HG03460 (cell line): ENCODE results near the gene ALDH9A1.
"Not testable (repeated sequence)": the region's sequence is repeated elsewhere in the genome, so short reads cannot be mapped to it uniquely, and the experiment has no call there.

Source experiments
- ATAC-seq: cut with Tn5 transposase; IDR thresholded peaks from one replicate; pipeline ENCODE4 v1.9.1; 2021; ENCODE audit not compliant: unreplicated experiment

ALDH9A1 gene

DNA sequence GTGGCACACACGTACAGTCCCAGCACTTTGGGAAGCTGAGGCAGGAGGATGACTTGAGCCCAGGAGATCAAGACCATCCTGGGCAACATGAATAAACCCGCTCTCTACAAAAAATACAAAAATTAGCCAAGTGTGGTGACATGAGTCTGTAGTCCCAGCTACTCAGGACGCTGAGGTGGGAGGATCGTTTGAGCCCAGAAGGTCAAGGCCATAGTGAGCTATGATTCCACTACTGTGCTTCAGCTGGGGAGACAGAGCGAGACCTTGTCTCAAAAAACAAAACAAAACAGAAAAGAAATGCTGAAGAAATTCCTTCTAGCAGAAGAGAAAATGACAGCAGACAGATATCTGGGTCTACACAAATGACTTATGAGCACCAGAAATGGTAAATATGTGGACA lies 10.3 kb downstream of the ALDH9A1 start:
- no peak for ATAC-seq

DNA sequence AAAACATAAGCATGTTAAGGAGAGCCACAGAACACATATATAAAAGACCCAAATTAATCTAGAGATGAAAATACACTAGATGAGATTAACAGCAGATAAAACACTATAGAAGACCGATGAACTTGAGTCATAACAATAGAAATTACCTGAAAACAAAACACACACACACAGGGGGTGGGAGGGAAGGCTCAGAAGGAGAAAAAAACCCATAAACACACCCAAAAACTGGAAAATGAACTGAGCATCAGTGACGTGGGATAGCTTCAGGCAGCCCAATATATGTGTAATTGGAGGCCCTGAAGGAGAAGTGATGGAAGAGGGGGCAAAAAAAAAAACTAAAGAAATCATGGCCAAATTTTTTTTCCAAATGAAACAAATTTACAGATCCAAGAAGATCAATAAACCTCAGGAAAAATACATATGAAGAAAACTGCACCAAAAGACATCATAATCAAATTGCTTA lies 11.4 kb downstream of the ALDH9A1 start:
- no peak for ATAC-seq

DNA sequence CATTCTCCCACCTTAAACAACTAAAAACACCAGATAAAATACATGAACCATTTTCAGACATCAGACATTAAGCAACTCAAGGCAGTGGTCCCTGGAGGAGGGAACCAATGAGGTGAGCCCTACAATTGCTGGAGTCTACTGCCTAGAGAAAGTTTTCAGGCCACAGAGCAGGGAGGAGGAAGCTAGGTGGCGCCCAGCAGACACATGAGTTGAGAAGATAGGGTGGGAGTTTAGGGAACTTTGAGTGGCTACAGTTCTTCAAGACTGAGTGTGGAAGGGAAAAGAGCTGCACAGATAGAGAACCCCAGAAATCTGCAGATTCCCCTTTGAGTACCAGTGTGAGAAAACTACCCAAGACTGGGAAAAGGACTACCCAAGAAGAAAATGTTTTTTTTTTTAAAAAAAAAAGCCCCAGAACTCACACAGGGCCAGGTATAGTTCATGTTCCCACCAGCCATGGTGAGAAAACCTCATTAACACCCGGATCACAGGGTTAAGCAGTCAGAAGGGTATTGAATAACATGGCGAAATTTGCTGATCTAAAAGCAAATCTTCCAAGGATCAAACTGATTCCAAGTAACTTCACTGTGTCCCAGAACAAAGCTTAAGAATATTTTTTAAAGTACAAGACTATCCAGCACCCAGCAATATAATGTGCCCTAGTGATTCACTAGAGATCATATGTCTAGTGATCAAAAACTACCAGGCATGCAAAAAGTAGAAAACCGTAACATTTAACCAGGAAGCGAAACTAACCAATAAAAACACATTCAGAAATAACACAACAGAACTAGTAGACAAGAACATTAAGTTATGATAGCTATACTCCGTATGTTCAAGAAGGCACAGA lies 12.0 kb downstream of the ALDH9A1 start:
- ATAC-seq = peak; percentile 56

- no peak for ATAC-seq
Observed at GRCh38 chr1:165683848-165684485, 14.4 kb downstream of the ALDH9A1 start.

DNA sequence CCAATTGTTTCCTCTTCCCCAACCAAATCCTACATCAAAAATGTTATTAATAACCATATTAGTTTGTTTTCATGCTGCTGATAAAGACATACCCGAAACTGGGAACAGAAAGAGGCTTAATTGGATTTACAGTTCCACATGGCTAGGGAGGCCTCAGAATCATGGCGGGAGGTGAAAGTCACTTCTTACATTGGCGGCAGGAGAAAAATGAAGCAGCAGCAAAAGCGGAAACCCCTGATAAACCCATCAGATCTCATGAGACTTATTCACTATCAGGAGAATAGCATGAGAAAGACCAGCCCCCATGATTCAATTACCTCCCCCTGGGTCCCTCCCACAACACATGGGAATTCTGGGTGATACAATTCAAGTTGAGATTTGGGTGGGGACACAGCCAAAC lies 17.6 kb downstream of the ALDH9A1 start:
- ATAC-seq = not testable (repeated sequence)

- no peak for ATAC-seq
Observed at GRCh38 chr1:165680303-165680702, 18.1 kb downstream of the ALDH9A1 start.

DNA sequence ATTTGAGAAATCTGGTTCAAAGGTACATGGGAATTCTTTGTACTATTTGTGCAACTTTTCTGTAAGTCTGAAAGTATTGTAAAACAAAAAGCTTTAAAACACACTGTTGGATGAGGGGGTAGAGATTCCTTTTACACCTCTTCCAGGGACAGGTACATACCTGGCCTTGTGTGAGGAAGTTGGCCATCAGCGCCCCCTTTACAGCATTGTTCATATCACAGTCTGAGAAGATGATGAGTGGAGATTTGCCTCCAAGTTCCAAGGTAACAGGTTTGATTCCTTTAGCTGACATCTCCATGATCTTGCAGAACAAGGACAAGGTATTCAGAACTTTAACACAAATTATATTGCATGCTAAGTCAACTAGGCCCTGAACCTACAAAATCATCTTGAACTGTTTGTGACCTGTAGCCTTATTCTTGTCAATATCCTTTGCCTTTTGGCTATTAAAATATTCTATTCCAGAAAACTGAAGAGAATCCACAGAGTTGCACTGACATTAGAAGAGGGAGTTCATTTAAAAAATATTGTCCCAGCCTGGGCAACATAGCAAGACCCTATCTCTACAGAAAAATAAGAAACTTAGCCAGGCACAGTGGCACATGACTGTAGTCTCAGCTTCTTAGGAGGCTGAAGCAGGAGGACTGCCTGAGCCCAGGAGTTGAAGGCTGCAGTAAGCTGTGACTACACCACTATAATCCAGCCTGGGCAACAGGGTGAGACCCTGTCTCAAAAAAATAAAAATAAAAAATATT lies 18.9 kb downstream of the ALDH9A1 start:
- ATAC-seq = no peak

DNA sequence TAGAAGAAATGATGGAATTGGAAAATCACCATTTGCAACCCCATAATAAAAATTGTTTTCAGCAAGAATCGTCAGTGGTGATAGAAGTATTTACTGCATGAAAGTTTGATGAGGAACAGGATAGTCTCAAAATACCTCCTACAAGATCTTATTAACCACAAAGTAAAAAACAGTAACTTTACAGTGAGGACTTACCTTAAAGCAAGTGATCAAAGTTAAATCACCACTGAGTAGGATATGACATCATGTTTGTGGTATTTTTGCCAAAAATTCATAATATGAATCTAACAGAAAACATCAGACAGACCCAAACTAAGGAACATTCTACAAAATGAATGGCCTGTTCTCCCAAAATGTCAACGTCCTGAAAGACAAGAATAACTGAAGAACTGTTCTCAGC lies 19.9 kb downstream of the ALDH9A1 start:
- no peak for ATAC-seq

GRCh38 chr1:165675794-165676193 lies 22.6 kb downstream of the ALDH9A1 start:
- no peak for ATAC-seq

GRCh38 chr1:165674599-165674998 lies 23.8 kb downstream of the ALDH9A1 start:
- ATAC-seq = no peak

DNA sequence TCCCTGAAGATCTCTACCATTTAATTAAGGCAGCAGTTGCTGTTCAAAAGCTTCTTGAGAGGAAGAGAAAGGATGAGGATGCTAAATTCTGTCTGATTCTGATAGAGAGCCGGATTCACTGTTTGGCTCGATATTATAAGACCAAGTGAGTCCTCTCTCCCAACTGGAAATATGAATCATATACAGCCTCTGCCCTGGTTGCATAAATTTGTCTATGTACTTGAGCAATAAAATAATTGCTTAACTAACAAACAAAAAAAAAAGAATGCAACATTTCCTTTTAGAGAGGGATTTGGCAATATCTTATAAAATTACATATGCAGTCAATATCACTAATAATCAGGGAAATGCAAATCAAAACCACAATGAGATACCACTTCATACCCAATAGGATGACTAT lies 26.8 kb downstream of the ALDH9A1 start:
- ATAC-seq = no peak

DNA sequence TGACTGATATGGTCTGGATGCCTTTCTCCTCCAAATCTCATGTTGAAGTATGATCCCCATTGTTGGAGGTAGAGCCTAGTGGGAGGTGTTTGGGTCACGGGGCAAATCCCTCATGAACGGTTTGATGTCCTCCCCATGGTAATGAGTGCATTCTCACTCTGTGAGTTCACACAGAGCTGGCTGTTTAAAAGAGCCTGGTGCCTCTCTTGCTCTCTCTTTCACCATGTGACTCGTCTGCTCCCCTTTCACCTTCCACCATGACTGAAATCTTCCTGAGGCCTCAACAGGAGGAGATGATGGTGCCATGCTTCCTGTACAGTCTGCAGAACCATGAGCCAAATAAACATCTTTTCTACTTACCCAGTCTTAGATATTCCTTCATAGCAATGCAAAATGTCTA lies 30.2 kb downstream of the ALDH9A1 start:
- no peak for ATAC-seq

- no peak for ATAC-seq
Observed at GRCh38 chr1:165666152-165666825, 32.1 kb downstream of the ALDH9A1 start.

DNA sequence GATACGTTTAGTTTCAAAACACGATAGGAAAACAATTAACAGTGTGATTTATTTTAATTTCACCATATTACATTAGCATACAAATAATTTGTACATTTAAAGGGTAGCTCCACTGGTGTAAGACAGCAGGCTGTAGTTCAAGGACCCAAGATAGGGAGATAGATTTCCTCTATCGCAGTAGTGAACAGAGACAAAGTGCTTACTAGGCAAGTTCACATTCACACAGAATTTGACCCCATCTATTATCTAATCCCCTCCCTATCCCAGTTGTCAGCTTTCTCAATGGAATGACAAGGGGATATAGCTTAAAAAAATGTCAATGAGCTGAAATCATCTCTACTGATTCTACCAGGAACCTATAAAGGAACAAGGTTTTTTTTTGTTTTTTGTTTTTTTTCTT lies 36.2 kb downstream of the ALDH9A1 start:
- no peak for ATAC-seq

GRCh38 chr1:165661703-165662102 lies 36.7 kb downstream of the ALDH9A1 start:
- no peak for ATAC-seq

- ATAC-seq = no peak
Observed at GRCh38 chr1:165659581-165659895, 38.8 kb downstream of the ALDH9A1 start.

GRCh38 chr1:165658766-165659580 lies 39.4 kb downstream of the ALDH9A1 start:
- not testable (repeated sequence) for ATAC-seq

DNA sequence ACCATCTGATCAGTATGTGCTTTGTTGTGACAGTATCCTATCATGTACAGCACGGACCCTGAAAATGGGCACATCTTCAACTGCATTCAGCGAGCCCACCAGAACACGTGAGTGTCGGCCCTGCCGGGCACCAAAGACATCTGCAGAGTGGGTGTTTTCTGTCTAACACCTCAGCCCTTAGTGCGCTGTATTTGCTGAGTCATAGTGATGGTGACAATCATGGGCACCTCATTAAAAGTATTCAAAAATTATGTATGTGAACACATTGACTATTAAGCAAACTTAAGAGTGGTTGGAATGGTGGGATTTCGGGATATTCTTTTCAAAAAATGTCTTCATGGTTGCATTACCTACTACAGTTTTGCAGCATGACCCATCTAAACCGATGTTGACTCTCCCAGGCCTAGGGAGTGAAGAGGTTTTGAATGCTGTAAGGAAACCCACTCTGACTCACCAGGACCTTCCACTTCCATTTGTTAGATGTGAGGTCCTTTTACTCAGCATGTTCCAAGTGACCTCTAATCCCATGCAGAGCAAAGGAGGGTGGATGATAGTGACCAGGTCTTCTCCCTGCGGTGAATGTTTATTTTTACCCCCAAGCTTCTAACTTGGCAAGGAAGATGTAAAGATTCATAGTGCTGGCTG lies 47.3 kb downstream of the ALDH9A1 start:
- ATAC-seq = no peak

DNA sequence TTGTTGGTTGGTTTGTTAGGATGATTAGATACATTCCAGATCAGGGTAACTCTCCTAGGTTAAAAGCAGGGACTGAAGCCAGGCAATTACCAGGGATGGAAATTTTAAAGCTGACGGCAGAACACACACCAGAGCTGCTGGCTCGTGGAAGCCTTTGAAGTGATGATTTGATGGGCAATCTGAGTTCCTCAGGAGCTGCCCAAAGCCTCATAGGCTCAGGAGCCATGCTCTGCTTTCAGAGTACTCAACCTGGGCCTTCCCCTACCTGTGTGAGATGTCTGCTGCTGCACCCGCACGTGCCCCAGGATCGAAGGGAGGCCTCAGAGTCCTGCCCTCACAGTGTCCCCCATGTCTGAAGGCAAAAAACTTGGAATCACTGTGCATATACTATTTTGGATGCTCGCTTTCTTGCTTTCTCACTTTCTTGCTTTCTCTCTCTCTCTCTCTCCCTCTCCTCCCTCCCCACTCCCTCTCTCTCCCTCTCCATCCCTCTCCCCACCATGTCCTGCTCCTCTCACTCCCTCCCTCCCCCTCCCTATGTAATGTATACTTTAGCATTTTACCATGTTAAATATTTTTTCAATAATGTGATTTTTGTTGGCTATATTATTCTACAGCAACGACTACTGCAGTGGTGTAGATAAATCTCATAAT lies 49.3 kb downstream of the ALDH9A1 start:
- no peak for ATAC-seq
